WTC11 (cell line): ENCODE measurements around the gene MSI2. TPM values are rescaled to one million over a fixed set of nuclear protein-coding genes. Genes with fewer than 3 reads are reported as not detected.

ENCODE experiments used
- ATAC-seq: fragments of 200-7000 bp; cut with Tn5 transposase; 2 replicates; pipeline ENCODE4 v1.10.0; 2021; ENCODE audit warnings: mild to moderate bottlenecking, moderate library complexity
- CTCF ChIA-PET: fragments of 300-600 bp; sonication (Branson Sonifier 250); formaldehyde crosslinking; loops from one replicate; lab custom pipeline; 2021; ENCODE audit warnings: antibody characterized with exemption; lab: Charles Lee
- POLR2A ChIA-PET: fragments of 350-600 bp; sonication (Branson Sonifier 250); formaldehyde crosslinking; loops from one replicate; lab custom pipeline; 2021; ENCODE audit warnings: antibody characterized with exemption; lab: Charles Lee
- DNase-seq: peaks from one replicate; pipeline ENCODE4 v3.0.0; 2021; ENCODE audit warnings: low spot score
- H3K27ac Mint-ChIP-seq: 2 replicates; pipeline ENCODE4 v1.8.0; 2021; ENCODE audit warnings: mixed read lengths
- H3K27me3 Mint-ChIP-seq: 2 replicates; pipeline ENCODE4 v1.8.0; 2021; ENCODE audit warnings: low read depth, mild to moderate bottlenecking, moderate library complexity, mixed read lengths
- H3K36me3 Mint-ChIP-seq: 2 replicates; pipeline ENCODE4 v1.8.0; 2021; ENCODE audit warnings: mixed read lengths
- H3K4me1 Mint-ChIP-seq: 2 replicates; pipeline ENCODE4 v1.8.0; 2022; ENCODE audit warnings: mixed read lengths
- H3K4me3 Mint-ChIP-seq: 2 replicates; pipeline ENCODE4 v1.8.0; 2021; ENCODE audit warnings: mild to moderate bottlenecking, moderate library complexity, mixed read lengths
- H3K9me3 Mint-ChIP-seq: 2 replicates; pipeline ENCODE4 v1.8.0; 2021; ENCODE audit warnings: mixed read lengths
- AR ChIP-seq: fragments of 250-450 bp; sonication (Bioruptor Pico); IDR thresholded peaks from 2 replicates; pipeline ENCODE4 v1.9.0; 2021; ENCODE audit warnings: mild to moderate bottlenecking
- ERG ChIP-seq: fragments of 250-450 bp; sonication (Bioruptor Pico); IDR thresholded peaks from 2 replicates; pipeline ENCODE4 v1.8.0; 2021; ENCODE audit warnings: mild to moderate bottlenecking
- FOXK1 ChIP-seq: sonication (generic); formaldehyde crosslinking; IDR thresholded peaks from 2 replicates; pipeline ENCODE4 v1.8.0; 2022; ENCODE audit warnings: mild to moderate bottlenecking, moderate library complexity, missing genetic modification reagents
- GRHL2 ChIP-seq: fragments of 250-450 bp; sonication (Bioruptor Pico); IDR thresholded peaks from 2 replicates; pipeline ENCODE4 v1.8.0; 2022; ENCODE audit warnings: mild to moderate bottlenecking, moderate library complexity; ENCODE audit not compliant: insufficient replicate concordance, severe bottlenecking
- JUN ChIP-seq: sonication (generic); formaldehyde crosslinking; IDR thresholded peaks from 2 replicates; pipeline ENCODE4 v1.8.0; 2023; ENCODE audit warnings: mild to moderate bottlenecking, missing genetic modification reagents
- NR2C2 ChIP-seq: sonication (generic); formaldehyde crosslinking; IDR thresholded peaks from 2 replicates; pipeline ENCODE4 v1.8.0; 2022; ENCODE audit warnings: mild to moderate bottlenecking, missing genetic modification reagents
- PRRX2 ChIP-seq: fragments of 250-450 bp; sonication (Bioruptor Pico); IDR thresholded peaks from 2 replicates; pipeline ENCODE4 v1.8.0; 2021; ENCODE audit warnings: mild to moderate bottlenecking
- RORB ChIP-seq: fragments of 250-450 bp; sonication (Bioruptor Pico); IDR thresholded peaks from 2 replicates; pipeline ENCODE4 v1.9.0; 2021; ENCODE audit warnings: mild to moderate bottlenecking
- SMAD3 ChIP-seq: sonication (generic); formaldehyde crosslinking; IDR thresholded peaks from 2 replicates; pipeline ENCODE4 v1.8.0; 2022; ENCODE audit warnings: missing genetic modification reagents, mild to moderate bottlenecking, borderline replicate concordance
- SMAD4 ChIP-seq: sonication (generic); formaldehyde crosslinking; IDR thresholded peaks from 2 replicates; pipeline ENCODE4 v1.8.0; 2022; ENCODE audit warnings: mild to moderate bottlenecking, missing genetic modification reagents
- TCF7 ChIP-seq: sonication (generic); formaldehyde crosslinking; IDR thresholded peaks from 2 replicates; pipeline ENCODE4 v1.8.0; 2022; ENCODE audit warnings: mild to moderate bottlenecking, low read depth, missing genetic modification reagents, moderate library complexity
- TEAD1 ChIP-seq: sonication (generic); formaldehyde crosslinking; IDR thresholded peaks from 2 replicates; pipeline ENCODE4 v1.8.0; 2022; ENCODE audit warnings: mild to moderate bottlenecking, missing genetic modification reagents
- ZNF121 ChIP-seq: sonication (generic); formaldehyde crosslinking; IDR thresholded peaks from 2 replicates; pipeline ENCODE4 v1.8.0; 2023; ENCODE audit warnings: missing genetic modification reagents
- ZNF232 ChIP-seq: sonication (generic); formaldehyde crosslinking; IDR thresholded peaks from 2 replicates; pipeline ENCODE4 v1.8.0; 2022; ENCODE audit warnings: mild to moderate bottlenecking, missing genetic modification reagents
- ZNF317 ChIP-seq: sonication (generic); formaldehyde crosslinking; IDR thresholded peaks from 2 replicates; pipeline ENCODE4 v1.8.1; 2023; ENCODE audit warnings: low read depth, mild to moderate bottlenecking, moderate library complexity, missing genetic modification reagents, borderline replicate concordance
- total RNA-seq: library from RNA; stranded (reverse); gene quantifications from 3 replicates; pipeline ENCODE4 v1.2.3, GENCODE V29; 2021
- TF ChIP-seq, protein P1 (sequence below): sonication (generic); formaldehyde crosslinking; IDR thresholded peaks from 2 replicates; pipeline ENCODE4 v1.8.1; 2022; ENCODE audit warnings: low read depth, missing genetic modification reagents, borderline replicate concordance
- TF ChIP-seq, protein P2 (sequence below): fragments of 200-600 bp; IDR thresholded peaks from 2 replicates; pipeline ENCODE4 v1.8.0; 2022; ENCODE audit warnings: antibody characterized with exemption
- TF ChIP-seq, protein P3 (sequence below): sonication (generic); formaldehyde crosslinking; IDR thresholded peaks from 2 replicates; pipeline ENCODE4 v1.8.0; 2023; ENCODE audit warnings: missing genetic modification reagents
- TF ChIP-seq, protein P4 (sequence below): sonication (generic); formaldehyde crosslinking; IDR thresholded peaks from 2 replicates; pipeline ENCODE4 v1.8.0; 2022; ENCODE audit warnings: missing genetic modification reagents

MSI2 gene
- total RNA-seq, 1 experiment from 2014 or later, result 82.1 TPM

GRCh38 chr17:57704448-57704847, 448.1 kb downstream of the MSI2 start:
- DNase-seq (no peak), ATAC-seq (no peak)
- ChIA-PET CTCF (no interaction called here), POLR2A (no interaction called here)
- Mint-ChIP-seq H3K36me3 (no peaks in the 10 kb centered on the region), H3K27me3 (peaks cover 6% of the 10 kb centered on the region; the same call in 1 of the 2 replicates), H3K4me1 (peaks cover 19% of the 10 kb centered on the region), H3K9me3 (no peaks in the 10 kb centered on the region), H3K4me3 (no peak overlapping the region), H3K27ac (no peak overlapping the region)
- TF ChIP-seq, protein P1, sequence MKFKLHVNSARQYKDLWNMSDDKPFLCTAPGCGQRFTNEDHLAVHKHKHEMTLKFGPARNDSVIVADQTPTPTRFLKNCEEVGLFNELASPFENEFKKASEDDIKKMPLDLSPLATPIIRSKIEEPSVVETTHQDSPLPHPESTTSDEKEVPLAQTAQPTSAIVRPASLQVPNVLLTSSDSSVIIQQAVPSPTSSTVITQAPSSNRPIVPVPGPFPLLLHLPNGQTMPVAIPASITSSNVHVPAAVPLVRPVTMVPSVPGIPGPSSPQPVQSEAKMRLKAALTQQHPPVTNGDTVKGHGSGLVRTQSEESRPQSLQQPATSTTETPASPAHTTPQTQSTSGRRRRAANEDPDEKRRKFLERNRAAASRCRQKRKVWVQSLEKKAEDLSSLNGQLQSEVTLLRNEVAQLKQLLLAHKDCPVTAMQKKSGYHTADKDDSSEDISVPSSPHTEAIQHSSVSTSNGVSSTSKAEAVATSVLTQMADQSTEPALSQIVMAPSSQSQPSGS (CRISPR knock-in tag), result no peak

- CTCF ChIA-PET, result interaction anchor here (0.9 kb wide), 2 partner anchors 20 to 34 kb away, joined by 3 to 5 read pairs; no protein-coding TSS in a partner anchor
- Mint-ChIP-seq H3K36me3 (no peaks in the 10 kb centered on the region), H3K4me1 (peaks cover 19% of the 10 kb centered on the region), H3K27ac (no peak overlapping the region), H3K9me3 (no peaks in the 10 kb centered on the region), H3K4me3 (no peak overlapping the region), H3K27me3 (peaks cover 10% of the 10 kb centered on the region)
- no peak for DNase-seq
- no peak for ATAC-seq
- POLR2A ChIA-PET, result no interaction called here
- TF ChIP-seq TEAD1 (CRISPR knock-in tag), result no peak
- no peak for TF ChIP-seq TCF7 (CRISPR knock-in tag)
- TF ChIP-seq FOXK1 (CRISPR knock-in tag), result no peak
- TF ChIP-seq SMAD4 (CRISPR knock-in tag), result no peak
- no peak for TF ChIP-seq NR2C2
- TF ChIP-seq, protein P1 (CRISPR knock-in tag), result no peak
- TF ChIP-seq SMAD3 (CRISPR knock-in tag), result no peak
- TF ChIP-seq ZNF317, result no peak
- TF ChIP-seq, protein P2, sequence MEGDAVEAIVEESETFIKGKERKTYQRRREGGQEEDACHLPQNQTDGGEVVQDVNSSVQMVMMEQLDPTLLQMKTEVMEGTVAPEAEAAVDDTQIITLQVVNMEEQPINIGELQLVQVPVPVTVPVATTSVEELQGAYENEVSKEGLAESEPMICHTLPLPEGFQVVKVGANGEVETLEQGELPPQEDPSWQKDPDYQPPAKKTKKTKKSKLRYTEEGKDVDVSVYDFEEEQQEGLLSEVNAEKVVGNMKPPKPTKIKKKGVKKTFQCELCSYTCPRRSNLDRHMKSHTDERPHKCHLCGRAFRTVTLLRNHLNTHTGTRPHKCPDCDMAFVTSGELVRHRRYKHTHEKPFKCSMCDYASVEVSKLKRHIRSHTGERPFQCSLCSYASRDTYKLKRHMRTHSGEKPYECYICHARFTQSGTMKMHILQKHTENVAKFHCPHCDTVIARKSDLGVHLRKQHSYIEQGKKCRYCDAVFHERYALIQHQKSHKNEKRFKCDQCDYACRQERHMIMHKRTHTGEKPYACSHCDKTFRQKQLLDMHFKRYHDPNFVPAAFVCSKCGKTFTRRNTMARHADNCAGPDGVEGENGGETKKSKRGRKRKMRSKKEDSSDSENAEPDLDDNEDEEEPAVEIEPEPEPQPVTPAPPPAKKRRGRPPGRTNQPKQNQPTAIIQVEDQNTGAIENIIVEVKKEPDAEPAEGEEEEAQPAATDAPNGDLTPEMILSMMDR, result no peak
- no peak for TF ChIP-seq ZNF121
- TF ChIP-seq ZNF232 (CRISPR knock-in tag), result no peak
- no peak for TF ChIP-seq JUN (CRISPR knock-in tag)
- no peak for TF ChIP-seq RORB (CRISPR knock-in tag)
- TF ChIP-seq GRHL2 (CRISPR knock-in tag), result no peak
- TF ChIP-seq ERG, result no peak
- TF ChIP-seq, protein P3, sequence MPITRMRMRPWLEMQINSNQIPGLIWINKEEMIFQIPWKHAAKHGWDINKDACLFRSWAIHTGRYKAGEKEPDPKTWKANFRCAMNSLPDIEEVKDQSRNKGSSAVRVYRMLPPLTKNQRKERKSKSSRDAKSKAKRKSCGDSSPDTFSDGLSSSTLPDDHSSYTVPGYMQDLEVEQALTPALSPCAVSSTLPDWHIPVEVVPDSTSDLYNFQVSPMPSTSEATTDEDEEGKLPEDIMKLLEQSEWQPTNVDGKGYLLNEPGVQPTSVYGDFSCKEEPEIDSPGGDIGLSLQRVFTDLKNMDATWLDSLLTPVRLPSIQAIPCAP (CRISPR knock-in tag), result no peak
- TF ChIP-seq AR (CRISPR knock-in tag), result no peak
- TF ChIP-seq, protein P4, sequence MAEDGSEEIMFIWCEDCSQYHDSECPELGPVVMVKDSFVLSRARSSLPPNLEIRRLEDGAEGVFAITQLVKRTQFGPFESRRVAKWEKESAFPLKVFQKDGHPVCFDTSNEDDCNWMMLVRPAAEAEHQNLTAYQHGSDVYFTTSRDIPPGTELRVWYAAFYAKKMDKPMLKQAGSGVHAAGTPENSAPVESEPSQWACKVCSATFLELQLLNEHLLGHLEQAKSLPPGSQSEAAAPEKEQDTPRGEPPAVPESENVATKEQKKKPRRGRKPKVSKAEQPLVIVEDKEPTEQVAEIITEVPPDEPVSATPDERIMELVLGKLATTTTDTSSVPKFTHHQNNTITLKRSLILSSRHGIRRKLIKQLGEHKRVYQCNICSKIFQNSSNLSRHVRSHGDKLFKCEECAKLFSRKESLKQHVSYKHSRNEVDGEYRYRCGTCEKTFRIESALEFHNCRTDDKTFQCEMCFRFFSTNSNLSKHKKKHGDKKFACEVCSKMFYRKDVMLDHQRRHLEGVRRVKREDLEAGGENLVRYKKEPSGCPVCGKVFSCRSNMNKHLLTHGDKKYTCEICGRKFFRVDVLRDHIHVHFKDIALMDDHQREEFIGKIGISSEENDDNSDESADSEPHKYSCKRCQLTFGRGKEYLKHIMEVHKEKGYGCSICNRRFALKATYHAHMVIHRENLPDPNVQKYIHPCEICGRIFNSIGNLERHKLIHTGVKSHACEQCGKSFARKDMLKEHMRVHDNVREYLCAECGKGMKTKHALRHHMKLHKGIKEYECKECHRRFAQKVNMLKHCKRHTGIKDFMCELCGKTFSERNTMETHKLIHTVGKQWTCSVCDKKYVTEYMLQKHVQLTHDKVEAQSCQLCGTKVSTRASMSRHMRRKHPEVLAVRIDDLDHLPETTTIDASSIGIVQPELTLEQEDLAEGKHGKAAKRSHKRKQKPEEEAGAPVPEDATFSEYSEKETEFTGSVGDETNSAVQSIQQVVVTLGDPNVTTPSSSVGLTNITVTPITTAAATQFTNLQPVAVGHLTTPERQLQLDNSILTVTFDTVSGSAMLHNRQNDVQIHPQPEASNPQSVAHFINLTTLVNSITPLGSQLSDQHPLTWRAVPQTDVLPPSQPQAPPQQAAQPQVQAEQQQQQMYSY, result no peak
- no peak for TF ChIP-seq PRRX2 (CRISPR knock-in tag)
These were observed 449.8 kb downstream of the MSI2 start for GRCh38 chr17:57705921-57706695.
